HepG2 (cell line): ENCODE measurements around the gene CXXC5. TPM values are rescaled to one million over a fixed set of nuclear protein-coding genes. Genes with fewer than 3 reads are reported as not detected.
A peak's percentile ranks its signal among the peaks of the same experiment; 100 is the strongest.

ENCODE experiments used
- CEBPB ChIP-seq: IDR thresholded peaks from 2 replicates; pipeline ENCODE4 v1.6.1; 2011; ENCODE audit warnings: low read depth, low read length, improper control_type of control experiment, borderline replicate concordance
- FOXP1 ChIP-seq, 2 experiments: fragments of 450-650 bp in 1 of 2; IDR thresholded peaks; 2 replicates each; pipeline ENCODE4 v1.6.1; 2017 to 2018; ENCODE audit warnings: antibody characterized with exemption in 1 of 2
- HES4 ChIP-seq: sonication (generic); formaldehyde crosslinking; IDR thresholded peaks from 2 replicates; pipeline ENCODE4 v1.9.0; 2021; ENCODE audit warnings: mild to moderate bottlenecking, missing genetic modification reagents, borderline replicate concordance
- HMGXB4 ChIP-seq, 2 experiments: sonication (generic) in 1 of 2; formaldehyde crosslinking in 1 of 2; IDR thresholded peaks; 2 replicates each; pipeline versions ENCODE4 v1.4.0 to v1.6.1; 2018 to 2020; ENCODE audit warnings: missing genetic modification reagents in 2 of 2, borderline replicate concordance in 1 of 2, low read depth in 1 of 2, mild to moderate bottlenecking in 1 of 2, missing biosample characterization in 1 of 2
- HNF1A ChIP-seq, 2 experiments: sonication (generic) in 1 of 2; formaldehyde crosslinking in 1 of 2; IDR thresholded peaks; 2 replicates each; pipeline versions ENCODE4 v1.4.0 to v1.6.1; 2016 to 2020; ENCODE audit warnings: borderline replicate concordance in 1 of 2, low read depth in 1 of 2, mild to moderate bottlenecking in 1 of 2, missing genetic modification reagents in 1 of 2
- MYNN ChIP-seq: sonication (generic); formaldehyde crosslinking; IDR thresholded peaks from 2 replicates; pipeline ENCODE4 v1.4.0; 2020; ENCODE audit warnings: mild to moderate bottlenecking, low read depth, missing genetic modification reagents
- MZF1 ChIP-seq: sonication (generic); formaldehyde crosslinking; IDR thresholded peaks from 2 replicates; pipeline ENCODE4 v1.8.1; 2023; ENCODE audit warnings: mild to moderate bottlenecking, missing genetic modification reagents, borderline replicate concordance
- NFE2L1 ChIP-seq: sonication (generic); formaldehyde crosslinking; IDR thresholded peaks from 2 replicates; pipeline ENCODE4 v1.4.0; 2020; ENCODE audit warnings: missing genetic modification reagents, mild to moderate bottlenecking, borderline replicate concordance
- PHB2 ChIP-seq: fragments of 450-650 bp; IDR thresholded peaks from 2 replicates; pipeline ENCODE4 v1.6.1; 2018; ENCODE audit not compliant: partially characterized antibody
- PLRG1 ChIP-seq: fragments of 450-650 bp; conservative IDR thresholded peaks from 2 replicates; pipeline ENCODE4 v1.6.1; 2016
- SMAD1 ChIP-seq: sonication (generic); formaldehyde crosslinking; IDR thresholded peaks from 2 replicates; pipeline ENCODE4 v1.4.0; 2020; ENCODE audit warnings: missing genetic modification reagents, low read depth, mild to moderate bottlenecking, borderline replicate concordance
- SOX6 ChIP-seq, 2 experiments: fragments of 450-650 bp in 1 of 2; sonication (generic) in 1 of 2; formaldehyde crosslinking in 1 of 2; IDR thresholded peaks; 2 replicates each; pipeline versions ENCODE4 v1.4.0 to v1.6.1; 2017 to 2020; ENCODE audit warnings: antibody characterized with exemption in 1 of 2, mild to moderate bottlenecking in 1 of 2, missing genetic modification reagents in 1 of 2
- TBP ChIP-seq: sonication (generic); formaldehyde crosslinking; IDR thresholded peaks from 2 replicates; pipeline ENCODE4 v1.5.0; 2020; ENCODE audit warnings: missing genetic modification reagents
- TFE3 ChIP-seq: IDR thresholded peaks from 2 replicates; pipeline ENCODE4 v1.6.1; 2016
- TRIM24 ChIP-seq: sonication (generic); formaldehyde crosslinking; IDR thresholded peaks from 2 replicates; pipeline ENCODE4 v1.8.0; 2022; ENCODE audit warnings: mild to moderate bottlenecking, missing genetic modification reagents
- ZBTB42 ChIP-seq: sonication (generic); formaldehyde crosslinking; IDR thresholded peaks from 2 replicates; pipeline ENCODE4 v1.5.0; 2020; ENCODE audit warnings: mild to moderate bottlenecking, missing genetic modification reagents
- ZMYM4 ChIP-seq: sonication (generic); formaldehyde crosslinking; IDR thresholded peaks from 2 replicates; pipeline ENCODE4 v1.8.1; 2023; ENCODE audit warnings: mild to moderate bottlenecking, missing genetic modification reagents
- ZNF335 ChIP-seq: sonication (generic); formaldehyde crosslinking; IDR thresholded peaks from 2 replicates; pipeline ENCODE4 v1.4.0; 2020; ENCODE audit warnings: missing genetic modification reagents
- ZNF569 ChIP-seq: sonication (generic); formaldehyde crosslinking; IDR thresholded peaks from 2 replicates; pipeline ENCODE4 v1.5.0; 2020; ENCODE audit warnings: mild to moderate bottlenecking, missing genetic modification reagents, moderate library complexity, borderline replicate concordance
- ZNF616 ChIP-seq: sonication (generic); formaldehyde crosslinking; IDR thresholded peaks from 2 replicates; pipeline ENCODE4 v1.5.0; 2020; ENCODE audit warnings: low read depth, mild to moderate bottlenecking, missing genetic modification reagents
- ZNF737 ChIP-seq: sonication (generic); formaldehyde crosslinking; IDR thresholded peaks from 2 replicates; pipeline ENCODE4 v1.5.0; 2020; ENCODE audit warnings: missing genetic modification reagents, mild to moderate bottlenecking, borderline replicate concordance
- ZNF83 ChIP-seq: sonication (generic); formaldehyde crosslinking; IDR thresholded peaks from 2 replicates; pipeline ENCODE4 v1.4.0; 2020; ENCODE audit warnings: missing genetic modification reagents, mild to moderate bottlenecking, borderline replicate concordance
- polyA plus RNA-seq, 8 experiments: library from polyadenylated mRNA; depleted of rRNA in 3 of 8; stranded (reverse) in 7 of 8; unstranded in 1 of 8; fragments of >200 nt; fragmentation: Illumina TruSeq in 4 of 8; extraction: Trizol in 4 of 8; gene quantifications; 2 replicates each; pipeline versions ENCODE4 v1.2.1 to v1.2.3, GENCODE V29; 2011 to 2016; ENCODE audit warnings: low read depth in 4 of 8, missing spikeins in 1 of 8, mixed read lengths in 1 of 8; ENCODE audit not compliant: insufficient read depth in 1 of 8
- total RNA-seq, 5 experiments: library from RNA; depleted of rRNA; stranded (reverse); fragments of >200 nt; fragmentation: Illumina TruSeq; extraction: Trizol; gene quantifications; 2 replicates each; pipeline ENCODE4 v1.2.3, GENCODE V29; 2016; ENCODE audit warnings: low read depth in 1 of 5

Gene CXXC5
- total and polyA plus RNA-seq, 2 of the 13 experiments (the other 11 are each of a cell fraction or from before 2014, with no cell fraction given): 32.3 to 33.0 TPM

- TF ChIP-seq FOXP1 (IDR thresholded peaks at IDR 0.05): no peak
- peak; percentile 66; the same call in 1 of the 2 replicates for TF ChIP-seq FOXP1 (CRISPR knock-in tag; IDR thresholded peaks at IDR 0.05)
- TF ChIP-seq CEBPB: no peak
- TF ChIP-seq TRIM24 (CRISPR knock-in tag): no peak
- TF ChIP-seq ZNF569 (CRISPR knock-in tag): no peak
- no peak for TF ChIP-seq TBP (CRISPR knock-in tag)
- no peak for TF ChIP-seq ZNF737 (CRISPR knock-in tag)
- no peak for TF ChIP-seq PHB2
- no peak for TF ChIP-seq PLRG1
- TF ChIP-seq ZNF335 (CRISPR knock-in tag): no peak
- no peak for TF ChIP-seq ZNF616 (CRISPR knock-in tag)
- TF ChIP-seq TFE3 (CRISPR knock-in tag): no peak
- no peak for TF ChIP-seq HNF1A (IDR thresholded peaks at IDR 0.05; ENCODE audit: low read depth)
- TF ChIP-seq HNF1A (CRISPR knock-in tag; IDR thresholded peaks at IDR 0.05; ENCODE audit: borderline replicate concordance): 0 out of 2 replicates have a peak, but pooled peaks have one; percentile 26
- no peak for TF ChIP-seq SMAD1
- TF ChIP-seq SOX6 (IDR thresholded peaks at IDR 0.05): no peak
- peak; percentile 60; the same call in 1 of the 2 replicates for TF ChIP-seq SOX6 (CRISPR knock-in tag; IDR thresholded peaks at IDR 0.05)
- no peak for TF ChIP-seq MZF1 (CRISPR knock-in tag)
- no peak for TF ChIP-seq ZNF83 (CRISPR knock-in tag)
- 0 out of 2 replicates have a peak, but pooled peaks have one; percentile 16 for TF ChIP-seq ZMYM4 (CRISPR knock-in tag)
- no peak for TF ChIP-seq NFE2L1 (CRISPR knock-in tag)
- 0 out of 4 replicates have a peak, but pooled peaks of 1 of the 2 experiments have one; percentile 38 for TF ChIP-seq HMGXB4 (CRISPR knock-in tag; IDR thresholded peaks at IDR 0.05; ENCODE audit: borderline replicate concordance in 1 of 2, low read depth in 1 of 2)
- no peak for TF ChIP-seq HES4
- no peak for TF ChIP-seq ZBTB42 (CRISPR knock-in tag)
- TF ChIP-seq MYNN: no peak
Observed at GRCh38 chr5:139655727-139656271, 7.7 kb downstream of the CXXC5 start (continued).
